ENCODE results near the gene NAPA.

GRCh38 chr19:47544476-47544875, 29.6 kb upstream of the NAPA start:
- TF ChIP-seq, protein P1, sequence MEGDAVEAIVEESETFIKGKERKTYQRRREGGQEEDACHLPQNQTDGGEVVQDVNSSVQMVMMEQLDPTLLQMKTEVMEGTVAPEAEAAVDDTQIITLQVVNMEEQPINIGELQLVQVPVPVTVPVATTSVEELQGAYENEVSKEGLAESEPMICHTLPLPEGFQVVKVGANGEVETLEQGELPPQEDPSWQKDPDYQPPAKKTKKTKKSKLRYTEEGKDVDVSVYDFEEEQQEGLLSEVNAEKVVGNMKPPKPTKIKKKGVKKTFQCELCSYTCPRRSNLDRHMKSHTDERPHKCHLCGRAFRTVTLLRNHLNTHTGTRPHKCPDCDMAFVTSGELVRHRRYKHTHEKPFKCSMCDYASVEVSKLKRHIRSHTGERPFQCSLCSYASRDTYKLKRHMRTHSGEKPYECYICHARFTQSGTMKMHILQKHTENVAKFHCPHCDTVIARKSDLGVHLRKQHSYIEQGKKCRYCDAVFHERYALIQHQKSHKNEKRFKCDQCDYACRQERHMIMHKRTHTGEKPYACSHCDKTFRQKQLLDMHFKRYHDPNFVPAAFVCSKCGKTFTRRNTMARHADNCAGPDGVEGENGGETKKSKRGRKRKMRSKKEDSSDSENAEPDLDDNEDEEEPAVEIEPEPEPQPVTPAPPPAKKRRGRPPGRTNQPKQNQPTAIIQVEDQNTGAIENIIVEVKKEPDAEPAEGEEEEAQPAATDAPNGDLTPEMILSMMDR (IDR thresholded peaks at IDR 0.05): no peak
- TF ChIP-seq POLR2A (IDR thresholded peaks at IDR 0.05) (no peak), POLR2AphosphoS5 (IDR thresholded peaks at IDR 0.05) (no peak)

Data from sigmoid colon (tissue), 4 donors.